Inflammatory macrophage treated with lipopolysaccharide for 4 hours (primary cell): Measurements from ENCODE around the gene SPTBN2.
A peak's percentile ranks its signal among the peaks of the same experiment; 100 is the strongest.
"Not testable (repeated sequence)": the region's sequence is repeated elsewhere in the genome, so short reads cannot be mapped to it uniquely, and the experiment has no call there.

Experiments
- DNase-seq: peaks from one replicate; pipeline ENCODE4 v3.0.0-alpha.2; 2020

Gene SPTBN2

DNA sequence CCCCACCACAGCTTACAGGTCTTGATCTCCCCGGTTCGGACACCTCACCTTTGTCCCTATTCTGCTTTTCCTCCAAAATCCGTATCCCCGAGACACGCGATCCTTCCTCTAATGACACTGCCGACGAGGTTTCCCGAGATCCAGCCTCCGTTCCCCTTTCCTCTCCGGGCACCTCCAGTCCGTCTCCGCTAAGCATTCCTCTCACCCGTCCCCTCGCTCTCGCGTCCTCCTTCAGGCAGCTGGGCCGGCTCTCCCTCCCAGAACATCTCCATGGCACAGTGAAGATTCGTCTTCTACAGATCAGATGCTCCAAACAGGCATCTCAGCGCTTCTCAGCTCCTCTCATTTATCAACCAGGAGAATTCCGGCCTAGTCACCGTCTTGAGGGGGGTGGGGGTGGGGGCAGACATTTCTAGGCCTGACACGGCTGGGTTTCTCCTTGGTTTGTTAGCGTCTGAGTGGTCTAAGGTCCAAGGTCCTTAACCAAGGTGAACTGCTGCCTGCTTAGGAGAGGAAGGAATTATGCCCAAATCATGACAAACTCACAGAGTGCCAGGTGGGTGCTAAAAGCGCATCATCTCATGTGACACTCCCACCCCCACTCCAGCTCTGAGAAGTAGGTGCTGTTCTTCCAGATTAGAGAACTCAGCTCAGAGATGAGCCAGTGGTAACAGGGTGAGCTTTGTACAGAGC, at the start of gene SPTBN2:
Gene SPTBN2, minus strand, starts transcription at position 524 of the 693 bp plus-strand sequence. CDS start 7,976 bp downstream, outside the sequence.
- DNase-seq: no peak

DNA sequence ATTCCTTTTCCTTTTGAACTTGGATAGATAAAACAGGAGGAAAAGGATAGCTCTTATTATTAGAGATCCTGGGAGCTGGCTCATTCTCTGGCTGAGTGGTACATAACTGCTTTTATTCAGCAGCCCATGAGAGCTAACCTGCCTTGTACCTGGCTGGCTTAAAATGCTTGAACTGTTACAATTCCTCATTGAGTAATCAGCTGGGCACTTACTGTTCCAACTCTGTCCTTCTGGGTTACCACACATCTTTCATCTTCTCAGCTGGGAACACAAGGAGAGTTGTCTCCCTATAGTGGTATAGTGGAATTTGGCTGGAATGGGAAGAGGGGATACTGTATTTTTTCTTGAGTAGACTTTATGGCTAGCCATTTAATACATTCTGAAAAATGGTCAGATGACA, 39.8 kb upstream of the SPTBN2 start:
- no peak for DNase-seq

GRCh38 chr11:66768088-66768521, 39.1 kb upstream of the SPTBN2 start:
- peak; percentile 11 for DNase-seq

DNA sequence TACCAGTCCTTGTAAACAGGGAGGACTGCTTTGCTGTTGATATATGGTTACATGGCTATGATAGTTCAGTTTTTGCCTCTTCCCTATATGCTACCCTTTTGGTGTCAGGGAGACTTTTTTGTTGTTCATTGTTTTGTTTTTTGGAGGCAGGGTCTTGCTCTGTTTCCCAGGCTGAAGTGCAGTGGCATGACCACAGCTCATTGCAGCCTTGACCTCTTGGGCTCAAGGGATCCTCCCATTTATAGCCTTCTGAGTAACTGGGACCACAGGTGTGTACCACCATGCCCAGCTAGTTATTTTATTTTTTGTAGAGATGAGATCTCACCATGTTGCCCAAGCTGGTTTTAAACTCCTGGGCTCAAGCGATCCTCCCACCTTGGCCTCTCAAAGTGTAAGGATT, 38.6 kb upstream of the SPTBN2 start:
- DNase-seq: no peak

- DNase-seq: no peak
Measured at GRCh38 chr11:66766681-66767080, 37.7 kb upstream of the SPTBN2 start.

- DNase-seq: no peak
Measured at GRCh38 chr11:66762088-66762487, 33.1 kb upstream of the SPTBN2 start.

- DNase-seq: no peak
Measured at GRCh38 chr11:66752148-66752547, 23.1 kb upstream of the SPTBN2 start.

GRCh38 chr11:66749091-66749490, 20.1 kb upstream of the SPTBN2 start:
- no peak for DNase-seq

DNA sequence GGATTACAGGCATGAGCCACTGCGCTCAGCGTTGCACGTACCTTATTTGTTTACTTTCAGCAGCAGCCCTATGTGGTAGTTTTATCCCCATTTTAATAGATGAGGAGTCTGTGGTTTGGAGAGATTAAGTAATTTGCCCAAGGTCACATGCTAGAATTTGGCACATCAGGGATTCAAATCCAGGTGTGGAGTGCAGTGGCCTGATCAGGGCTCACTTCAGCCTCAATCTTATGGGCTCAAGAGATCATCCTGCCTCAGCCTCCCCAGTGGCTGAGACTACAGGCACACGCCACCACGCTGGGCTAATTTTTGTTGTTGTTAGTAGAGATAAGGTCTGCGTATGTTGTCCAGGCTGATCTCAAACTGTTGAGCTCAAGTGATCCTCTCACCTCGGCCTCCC, 18.5 kb upstream of the SPTBN2 start:
- DNase-seq: no peak

- DNase-seq: no peak
Measured at GRCh38 chr11:66745356-66746235, 16.6 kb upstream of the SPTBN2 start.

GRCh38 chr11:66744485-66745355, 15.7 kb upstream of the SPTBN2 start:
- DNase-seq: peak; percentile 76

- no peak for DNase-seq
Measured at GRCh38 chr11:66743271-66743968, 14.4 kb upstream of the SPTBN2 start.

DNA sequence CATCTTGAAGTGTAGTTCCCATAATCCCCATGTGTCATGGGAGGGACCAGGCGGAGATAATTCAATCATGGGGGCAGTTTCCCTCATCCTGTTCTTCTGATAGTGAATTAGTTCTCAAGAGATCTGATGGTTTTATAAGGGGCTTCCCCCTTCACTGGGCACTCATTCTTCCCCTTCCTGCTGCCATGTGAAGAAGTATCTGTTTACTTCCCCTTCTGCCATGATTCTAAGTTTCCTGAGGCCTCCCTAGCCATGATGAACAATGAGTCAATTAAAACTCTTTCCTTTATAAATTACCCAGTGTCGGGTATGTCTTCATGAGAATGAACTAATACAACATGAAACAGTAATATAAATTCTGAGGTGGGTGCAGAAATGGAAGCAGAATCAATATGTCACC, 12.1 kb upstream of the SPTBN2 start:
- no peak for DNase-seq

DNA sequence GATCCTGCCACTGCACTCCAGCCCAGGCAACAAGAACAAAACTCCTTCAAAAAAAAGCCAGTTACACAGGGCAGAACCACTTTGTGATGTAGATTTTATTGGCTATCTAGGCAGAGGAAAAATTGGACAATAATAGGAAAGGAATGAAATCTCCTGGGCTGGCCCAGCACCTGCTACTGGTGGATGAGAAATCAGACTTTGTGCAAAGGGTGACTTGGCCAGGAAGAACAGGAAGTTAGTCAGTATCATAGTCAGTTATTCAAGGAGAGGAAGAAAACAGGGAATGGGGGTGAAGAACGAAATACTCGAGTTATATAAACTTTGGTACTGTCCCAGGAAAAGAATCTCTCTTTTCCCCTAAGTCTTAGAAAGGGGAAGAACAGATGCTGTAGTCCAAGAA, 11.0 kb upstream of the SPTBN2 start:
- DNase-seq: no peak

DNA sequence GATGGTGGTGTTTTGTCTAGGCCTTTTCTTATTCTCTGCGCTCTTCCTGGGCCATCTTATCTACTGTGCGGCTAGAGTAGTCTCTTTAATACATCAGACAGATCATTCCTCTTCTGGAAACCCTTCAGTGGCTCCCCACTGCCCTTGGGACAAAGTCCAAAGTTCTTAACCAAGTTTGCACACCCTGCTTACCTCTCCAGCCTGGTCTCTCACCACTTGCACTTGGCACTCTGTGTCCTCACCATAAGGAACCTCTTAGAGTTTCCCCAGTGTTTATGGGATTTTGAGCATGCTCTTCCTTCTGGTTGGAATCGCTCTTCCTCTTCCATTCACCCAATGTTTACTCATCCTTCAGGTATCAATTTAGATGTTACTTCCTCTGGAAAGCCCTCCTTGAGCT, 5.2 kb upstream of the SPTBN2 start:
- DNase-seq: no peak

DNA sequence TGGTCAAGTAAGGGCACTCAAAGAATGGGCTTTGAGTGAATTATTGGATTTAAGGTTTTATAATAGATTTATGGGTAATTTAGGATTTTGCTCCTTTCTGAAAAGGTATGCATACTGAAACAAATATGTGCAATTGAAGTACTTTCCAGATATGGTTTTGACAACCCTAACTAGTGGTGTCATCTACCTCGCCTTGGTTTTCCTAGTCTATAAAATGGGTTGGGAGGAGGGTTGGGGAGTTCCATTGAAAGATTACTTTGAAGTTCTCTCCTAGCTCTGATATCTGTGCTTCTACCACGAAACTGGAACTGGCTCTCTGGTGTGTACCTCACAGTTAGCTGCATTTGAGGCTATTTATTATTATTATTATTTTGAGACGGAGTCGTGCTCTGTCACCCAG, 431 bp upstream of the SPTBN2 start:
- DNase-seq: no peak

DNA sequence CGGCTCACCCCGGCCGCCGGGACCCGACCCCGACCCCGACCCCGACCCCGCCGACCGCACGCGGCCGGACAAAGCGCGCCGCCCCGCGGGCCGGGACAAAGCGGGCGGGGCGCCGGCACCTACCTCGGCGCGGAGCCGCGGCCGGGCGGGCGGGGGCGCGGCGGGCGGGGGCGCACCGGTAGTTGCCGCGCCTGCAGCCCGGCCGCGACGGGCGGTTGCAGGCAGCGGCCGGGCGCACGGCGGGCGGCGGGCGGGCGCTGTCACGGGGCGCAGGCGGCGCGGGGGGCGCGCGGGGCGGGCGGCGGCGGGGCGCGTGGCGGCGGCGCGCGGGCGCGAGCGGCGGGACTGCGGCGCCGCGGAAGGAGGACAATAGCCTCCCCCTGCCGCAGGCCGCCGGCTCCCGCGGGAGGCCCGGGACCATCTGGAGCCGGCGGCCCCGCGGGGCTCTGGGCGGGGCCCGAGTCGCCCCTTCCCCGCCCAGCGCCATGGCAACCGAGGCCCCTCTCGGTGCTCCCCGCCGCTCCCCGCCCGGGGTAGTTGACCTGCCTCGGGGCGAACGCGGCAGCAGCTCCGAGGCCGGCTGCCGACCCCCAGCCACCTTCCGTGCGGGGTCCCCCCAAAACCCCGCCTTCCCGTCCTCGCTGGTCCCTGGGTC, 851 bp downstream of the SPTBN2 start:
- no peak for DNase-seq

GRCh38 chr11:66727282-66728037, 1.6 kb downstream of the SPTBN2 start:
- peak; percentile 26 for DNase-seq

DNA sequence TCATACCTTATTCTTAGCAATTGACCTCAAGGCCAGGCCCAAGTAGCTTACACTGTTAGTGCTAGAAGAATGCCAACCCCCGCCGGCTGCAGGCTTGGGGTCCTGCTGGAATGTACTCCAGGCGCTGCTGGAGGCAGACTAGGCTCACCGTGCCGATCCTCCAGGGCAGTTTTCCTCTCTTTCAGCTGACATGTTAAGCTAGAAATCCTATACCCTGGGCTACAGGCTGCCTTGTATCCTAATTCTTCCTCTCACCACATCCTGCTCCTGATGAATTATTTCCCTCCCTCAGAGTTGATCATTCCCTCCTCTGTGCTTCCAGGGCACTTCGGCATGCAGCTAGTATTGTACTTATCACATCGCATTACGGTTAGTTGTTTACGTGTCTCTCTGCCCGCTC, 3.4 kb downstream of the SPTBN2 start:
- no peak for DNase-seq

- no peak for DNase-seq
Measured at GRCh38 chr11:66725114-66725513, 3.9 kb downstream of the SPTBN2 start.

DNA sequence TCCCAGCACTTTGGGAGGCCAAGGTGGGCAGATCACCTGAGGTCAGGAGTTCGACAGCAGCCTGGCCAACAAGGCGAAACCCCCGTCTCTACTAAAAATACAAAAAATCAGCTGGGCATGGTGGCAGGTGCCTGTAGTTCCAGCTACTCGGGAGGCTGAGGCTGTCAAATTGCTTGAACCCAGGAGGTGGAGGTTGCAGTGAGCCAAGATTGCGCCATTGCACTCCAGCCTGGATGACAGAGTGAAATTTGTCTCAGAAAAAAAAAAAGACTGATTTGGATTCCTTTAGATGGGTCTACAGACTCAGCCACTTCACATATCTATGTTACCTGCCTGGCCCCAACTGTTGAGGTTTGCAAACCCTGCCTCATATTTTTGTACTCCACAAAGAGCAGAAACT, 4.8 kb downstream of the SPTBN2 start:
- DNase-seq: not testable (repeated sequence)
